ENCODE results near the gene KSR1. TPM values are rescaled to one million over a fixed set of nuclear protein-coding genes. Genes with fewer than 3 reads are reported as not detected.
"Not testable (repeated sequence)": the region's sequence is repeated elsewhere in the genome, so short reads cannot be mapped to it uniquely, and the experiment has no call there.

Gene KSR1
- total RNA-seq, 4 donors from 2014 or later, result 10.0 to 15.2 (median 13.9) TPM

- Histone ChIP-seq H3K9me3 (no peaks in the 10 kb centered on the region), H3K27ac (no peak overlapping the region), H3K4me3 (no peak overlapping the region), H3K27me3 (no peaks in the 10 kb centered on the region), H3K36me3 (no peaks in the 10 kb centered on the region), H3K4me1 (no peaks in the 10 kb centered on the region)
- 64 to 83% methylated on average over 6 of the region's 6 CpGs for WGBS, 2 donors (ENCODE audit: low coverage in 1 of 2)
- ATAC-seq, result no peak
- TF ChIP-seq, protein P1, sequence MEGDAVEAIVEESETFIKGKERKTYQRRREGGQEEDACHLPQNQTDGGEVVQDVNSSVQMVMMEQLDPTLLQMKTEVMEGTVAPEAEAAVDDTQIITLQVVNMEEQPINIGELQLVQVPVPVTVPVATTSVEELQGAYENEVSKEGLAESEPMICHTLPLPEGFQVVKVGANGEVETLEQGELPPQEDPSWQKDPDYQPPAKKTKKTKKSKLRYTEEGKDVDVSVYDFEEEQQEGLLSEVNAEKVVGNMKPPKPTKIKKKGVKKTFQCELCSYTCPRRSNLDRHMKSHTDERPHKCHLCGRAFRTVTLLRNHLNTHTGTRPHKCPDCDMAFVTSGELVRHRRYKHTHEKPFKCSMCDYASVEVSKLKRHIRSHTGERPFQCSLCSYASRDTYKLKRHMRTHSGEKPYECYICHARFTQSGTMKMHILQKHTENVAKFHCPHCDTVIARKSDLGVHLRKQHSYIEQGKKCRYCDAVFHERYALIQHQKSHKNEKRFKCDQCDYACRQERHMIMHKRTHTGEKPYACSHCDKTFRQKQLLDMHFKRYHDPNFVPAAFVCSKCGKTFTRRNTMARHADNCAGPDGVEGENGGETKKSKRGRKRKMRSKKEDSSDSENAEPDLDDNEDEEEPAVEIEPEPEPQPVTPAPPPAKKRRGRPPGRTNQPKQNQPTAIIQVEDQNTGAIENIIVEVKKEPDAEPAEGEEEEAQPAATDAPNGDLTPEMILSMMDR (IDR thresholded peaks at IDR 0.05), result no peak
- TF ChIP-seq EP300 (IDR thresholded peaks at IDR 0.05) (no peak), POLR2AphosphoS5 (IDR thresholded peaks at IDR 0.05) (no peak), POLR2A (IDR thresholded peaks at IDR 0.05) (no peak)
Measured at GRCh38 chr17:27446569-27447301, 9.5 kb upstream of the KSR1 start.

DNA sequence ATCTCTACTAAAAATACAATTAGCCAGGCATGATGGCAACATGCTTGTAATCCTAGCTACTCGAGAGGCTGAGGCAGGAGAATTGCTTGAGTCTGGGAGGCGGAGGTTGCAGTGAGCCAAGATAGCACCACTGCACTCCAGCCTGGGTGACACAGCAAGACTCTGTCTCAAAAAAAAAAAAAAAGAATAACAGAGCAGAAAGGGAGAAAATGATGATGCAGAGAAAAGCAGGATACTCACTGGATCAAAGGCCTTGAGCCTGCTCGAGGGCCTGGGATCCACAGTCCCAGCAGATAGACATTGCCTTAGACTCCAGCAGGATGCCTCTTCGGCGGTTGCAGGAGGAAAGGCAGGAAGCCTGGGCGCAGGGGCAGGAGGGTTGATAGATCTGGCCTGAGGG lies 7.7 kb upstream of the KSR1 start:
- not testable (repeated sequence) for H3K4me1 ChIP-seq, H3K4me3 ChIP-seq, H3K36me3 ChIP-seq, H3K27me3 ChIP-seq, ATAC-seq, H3K9me3 ChIP-seq, H3K27ac ChIP-seq
- WGBS, 2 donors (ENCODE audit: low coverage in 1 of 2), result 83 to 98% methylated on average over 4 to 5 of the region's 6 CpGs

- TF ChIP-seq EP300 (IDR thresholded peaks at IDR 0.05) (no peak), POLR2A (IDR thresholded peaks at IDR 0.05) (no peak), POLR2AphosphoS5 (IDR thresholded peaks at IDR 0.05) (no peak)
- TF ChIP-seq, protein P1 (IDR thresholded peaks at IDR 0.05), result no peak
- H3K9me3 ChIP-seq, result no peaks in the 10 kb centered on the region
- no peaks in the 10 kb centered on the region for H3K4me1 ChIP-seq
- no peak overlapping the region for H3K27ac ChIP-seq
- H3K4me3 ChIP-seq, result no peak overlapping the region
- 73 to 76% methylated on average over 6 of the region's 6 CpGs for WGBS, 2 donors (ENCODE audit: low coverage in 1 of 2)
- H3K27me3 ChIP-seq, result no peaks in the 10 kb centered on the region
- H3K36me3 ChIP-seq, result no peaks in the 10 kb centered on the region
- ATAC-seq, result no peak
Measured at GRCh38 chr17:27449541-27449940, 6.7 kb upstream of the KSR1 start.

GRCh38 chr17:27449988-27450387 lies 6.3 kb upstream of the KSR1 start:
- Histone ChIP-seq H3K4me1 (no peaks in the 10 kb centered on the region), H3K4me3 (no peak overlapping the region), H3K27ac (no peak overlapping the region), H3K9me3 (no peaks in the 10 kb centered on the region), H3K27me3 (no peaks in the 10 kb centered on the region), H3K36me3 (no peaks in the 10 kb centered on the region)
- WGBS, 2 donors (ENCODE audit: low coverage in 1 of 2), result 72 to 92% methylated on average over 3 to 5 of the region's 5 CpGs
- ATAC-seq, result no peak
- TF ChIP-seq EP300 (IDR thresholded peaks at IDR 0.05) (no peak), POLR2A (IDR thresholded peaks at IDR 0.05) (no peak)

DNA sequence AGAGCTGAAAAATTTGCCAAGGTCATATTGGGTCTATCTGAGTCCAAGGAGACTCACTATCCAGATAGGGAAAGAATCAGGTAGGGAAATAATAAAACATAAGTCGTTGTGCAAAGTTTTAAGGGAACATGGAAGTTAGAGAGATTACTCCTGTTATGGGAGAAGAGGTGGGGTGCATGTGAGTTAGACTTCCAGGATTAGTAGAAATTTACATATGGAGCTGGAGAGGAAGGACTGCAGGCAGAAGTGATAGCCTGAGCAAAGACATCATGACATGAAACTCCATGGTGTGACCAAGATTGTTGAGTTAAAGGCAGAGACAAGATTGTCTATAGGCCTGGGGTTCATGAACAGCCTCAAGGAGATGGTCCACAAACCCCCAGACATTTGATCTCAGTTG lies 5.8 kb upstream of the KSR1 start:
- Histone ChIP-seq H3K4me3 (no peak overlapping the region), H3K27ac (no peak overlapping the region), H3K27me3 (no peaks in the 10 kb centered on the region), H3K4me1 (peaks cover 0 to under 1% (median 0%) of the 10 kb centered on the region in 3 donors), H3K36me3 (no peaks in the 10 kb centered on the region), H3K9me3 (no peaks in the 10 kb centered on the region)
- ATAC-seq, result no peak
- no peak for TF ChIP-seq POLR2AphosphoS5 (IDR thresholded peaks at IDR 0.05)
- TF ChIP-seq, protein P1 (IDR thresholded peaks at IDR 0.05), result no peak
- no peak for TF ChIP-seq EP300 (IDR thresholded peaks at IDR 0.05)
- WGBS, 2 donors (ENCODE audit: low coverage in 1 of 2), result 80 to 88% methylated on average over 1 of the region's 1 CpG

DNA sequence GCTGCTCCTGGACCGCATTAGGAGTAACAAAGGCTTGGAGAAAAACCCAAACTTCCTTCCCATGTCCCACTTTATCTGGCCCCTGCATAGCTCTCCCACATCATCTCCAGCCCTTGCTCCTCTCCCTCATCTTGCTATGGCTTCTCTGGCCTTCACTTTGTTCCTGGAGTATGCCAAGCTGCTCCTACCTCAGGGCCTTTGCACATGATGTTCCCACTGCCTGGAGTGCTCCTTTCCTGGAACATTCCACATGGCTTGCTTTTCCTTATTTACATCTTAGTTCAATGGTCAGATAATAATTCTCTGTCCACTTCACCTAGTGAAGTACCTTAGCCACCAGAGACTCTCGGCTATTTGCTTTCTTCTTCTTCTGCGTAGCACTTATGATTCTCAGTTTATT lies 4.3 kb upstream of the KSR1 start:
- no peaks in the 10 kb centered on the region for H3K9me3 ChIP-seq
- no peak overlapping the region for H3K4me3 ChIP-seq
- H3K27me3 ChIP-seq, result no peaks in the 10 kb centered on the region
- ATAC-seq, result no peak
- WGBS, 2 donors (ENCODE audit: low coverage in 1 of 2), result 95 to 100% methylated on average over 3 of the region's 3 CpGs
- TF ChIP-seq POLR2AphosphoS5 (IDR thresholded peaks at IDR 0.05), result no peak
- TF ChIP-seq, protein P1 (IDR thresholded peaks at IDR 0.05), result no peak
- no peak for TF ChIP-seq EP300 (IDR thresholded peaks at IDR 0.05)
- TF ChIP-seq POLR2A (IDR thresholded peaks at IDR 0.05), result no peak
- peaks cover 0 to 11% (median 0%) of the 10 kb centered on the region in 3 donors for H3K4me1 ChIP-seq
- H3K27ac ChIP-seq, result no peak overlapping the region
- no peaks in the 10 kb centered on the region for H3K36me3 ChIP-seq
